Activated naive CD8-positive, alpha-beta T cell treated with anti-CD3 and anti-CD28 coated beads, Interleukin-2, amount 50 U/mL, for 16 hours (primary cell): ENCODE measurements around the gene SLC7A6OS.

ENCODE experiments used
- DNase-seq: peaks from one replicate; pipeline ENCODE4 v3.0.0-alpha.2; 2020; ENCODE audit warnings: low read depth, low spot score

Gene SLC7A6OS

GRCh38 chr16:68279726-68280558, 30.8 kb downstream of the SLC7A6OS start:
- DNase-seq = no peak

- DNase-seq = no peak
These were observed 34.5 kb downstream of the SLC7A6OS start for GRCh38 chr16:68276223-68276622.

GRCh38 chr16:68275611-68276191, 35.0 kb downstream of the SLC7A6OS start:
- DNase-seq = no peak

GRCh38 chr16:68274441-68274840, 36.3 kb downstream of the SLC7A6OS start:
- no peak for DNase-seq

- DNase-seq = no peak
These were observed 36.9 kb downstream of the SLC7A6OS start for GRCh38 chr16:68273896-68274295.

GRCh38 chr16:68273459-68273858, 37.3 kb downstream of the SLC7A6OS start:
- no peak for DNase-seq

- DNase-seq = no peak
These were observed 38.1 kb downstream of the SLC7A6OS start for GRCh38 chr16:68272507-68273209.

- DNase-seq = no peak
These were observed 40.4 kb downstream of the SLC7A6OS start for GRCh38 chr16:68270353-68270752.

- DNase-seq = no peak
These were observed 41.0 kb downstream of the SLC7A6OS start for GRCh38 chr16:68269793-68270192.

GRCh38 chr16:68267612-68268405, 42.9 kb downstream of the SLC7A6OS start:
- DNase-seq = no peak

- DNase-seq = no peak
These were observed 45.4 kb downstream of the SLC7A6OS start for GRCh38 chr16:68265078-68265920.

GRCh38 chr16:68264128-68265077, 46.3 kb downstream of the SLC7A6OS start, which contains the start of gene SLC7A6:
SLC7A6 (plus strand) TSS chr16:68264526; CDS start chr16:68274727, 10,201 bp downstream.
- peak; percentile 70 for DNase-seq

GRCh38 chr16:68263559-68264127, 47.1 kb downstream of the SLC7A6OS start:
- no peak for DNase-seq

GRCh38 chr16:68259007-68259825, 51.5 kb downstream of the SLC7A6OS start:
- no peak for DNase-seq

GRCh38 chr16:68257906-68258800, 52.6 kb downstream of the SLC7A6OS start:
- no peak for DNase-seq

- DNase-seq = no peak
These were observed 53.4 kb downstream of the SLC7A6OS start for GRCh38 chr16:68257251-68257905.

GRCh38 chr16:68255712-68256111, 55.0 kb downstream of the SLC7A6OS start:
- DNase-seq = no peak
